GM13976 (cell line): ENCODE data around the gene FOXN3.

ENCODE experiments used
- DNase-seq: peaks from one replicate; pipeline ENCODE4 v3.0.0; 2012; ENCODE audit warnings: low spot score
- CTCF ChIP-seq: IDR thresholded peaks from 2 replicates; pipeline ENCODE4 v1.5.1; 2012; ENCODE audit warnings: borderline replicate concordance, mild to moderate bottlenecking; ENCODE audit not compliant: insufficient read depth; ENCODE audit errors: extremely low read depth, missing control alignments, control extremely low read depth
- in situ Hi-C: fragments of 300-500 bp; cut with MboI; formaldehyde crosslinking; loops from one replicate; pipeline ENCODE4 v1.12.0; 2022; ENCODE audit warnings: low sequenced_read_pairs, mixed read lengths, inconsistent platforms; ENCODE audit not compliant: unreplicated experiment

FOXN3 gene

GRCh38 chr14:89444044-89444443, 27.0 kb upstream of the FOXN3 start:
- TF ChIP-seq CTCF: no peak
- DNase-seq: peak; percentile 47
- in situ Hi-C loops: no loop called here

DNA sequence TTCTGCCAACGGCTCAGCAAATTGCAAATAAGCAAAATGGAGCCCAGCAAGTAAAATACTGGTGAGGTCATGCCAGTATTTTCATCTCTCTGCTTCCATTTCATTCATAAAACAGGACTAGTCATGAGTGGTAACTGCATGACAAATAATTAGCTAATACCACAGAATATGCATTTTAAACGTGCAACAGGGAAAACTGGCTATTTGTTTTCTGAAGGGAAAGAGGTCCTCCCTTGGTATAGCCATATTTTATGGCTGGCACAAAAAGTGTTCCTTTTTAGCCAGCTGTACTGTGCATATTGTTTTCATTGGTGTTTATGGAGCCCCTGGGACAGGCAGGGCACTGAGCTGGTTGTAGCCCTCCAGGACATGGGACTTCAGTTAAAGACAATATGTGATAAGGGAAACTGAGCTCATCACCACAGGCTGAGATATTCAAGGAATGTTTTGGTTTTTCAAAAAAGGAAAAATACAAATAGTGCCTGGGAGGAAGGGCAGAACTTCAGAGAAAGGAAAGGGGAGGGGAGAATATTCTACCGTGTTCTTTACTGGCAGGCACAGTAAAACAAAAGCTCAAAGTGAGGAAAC, 26.1 kb upstream of the FOXN3 start:
- no peak for DNase-seq
- in situ Hi-C loops: no loop called here
- TF ChIP-seq CTCF: no peak

DNA sequence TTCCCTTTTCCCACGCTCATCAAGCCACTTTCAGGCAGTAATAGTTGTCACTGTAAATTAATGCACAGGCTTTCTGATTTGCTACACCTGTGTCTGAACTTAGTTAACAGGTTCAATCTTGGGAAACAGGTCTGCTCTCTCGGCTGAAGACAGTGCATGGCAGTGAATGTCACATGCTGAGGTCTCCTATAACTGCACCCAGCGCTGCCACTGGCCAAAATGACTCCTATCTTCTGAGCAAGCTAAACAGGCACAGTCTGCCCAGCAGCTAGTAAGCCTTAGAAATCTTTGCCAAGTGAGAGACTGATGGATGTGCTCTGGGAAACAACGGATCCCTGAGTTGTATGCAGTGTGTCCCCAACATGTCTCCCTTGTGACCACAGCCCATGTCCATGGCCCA, 25.2 kb upstream of the FOXN3 start:
- in situ Hi-C loops: no loop called here
- TF ChIP-seq CTCF: no peak
- no peak for DNase-seq

DNA sequence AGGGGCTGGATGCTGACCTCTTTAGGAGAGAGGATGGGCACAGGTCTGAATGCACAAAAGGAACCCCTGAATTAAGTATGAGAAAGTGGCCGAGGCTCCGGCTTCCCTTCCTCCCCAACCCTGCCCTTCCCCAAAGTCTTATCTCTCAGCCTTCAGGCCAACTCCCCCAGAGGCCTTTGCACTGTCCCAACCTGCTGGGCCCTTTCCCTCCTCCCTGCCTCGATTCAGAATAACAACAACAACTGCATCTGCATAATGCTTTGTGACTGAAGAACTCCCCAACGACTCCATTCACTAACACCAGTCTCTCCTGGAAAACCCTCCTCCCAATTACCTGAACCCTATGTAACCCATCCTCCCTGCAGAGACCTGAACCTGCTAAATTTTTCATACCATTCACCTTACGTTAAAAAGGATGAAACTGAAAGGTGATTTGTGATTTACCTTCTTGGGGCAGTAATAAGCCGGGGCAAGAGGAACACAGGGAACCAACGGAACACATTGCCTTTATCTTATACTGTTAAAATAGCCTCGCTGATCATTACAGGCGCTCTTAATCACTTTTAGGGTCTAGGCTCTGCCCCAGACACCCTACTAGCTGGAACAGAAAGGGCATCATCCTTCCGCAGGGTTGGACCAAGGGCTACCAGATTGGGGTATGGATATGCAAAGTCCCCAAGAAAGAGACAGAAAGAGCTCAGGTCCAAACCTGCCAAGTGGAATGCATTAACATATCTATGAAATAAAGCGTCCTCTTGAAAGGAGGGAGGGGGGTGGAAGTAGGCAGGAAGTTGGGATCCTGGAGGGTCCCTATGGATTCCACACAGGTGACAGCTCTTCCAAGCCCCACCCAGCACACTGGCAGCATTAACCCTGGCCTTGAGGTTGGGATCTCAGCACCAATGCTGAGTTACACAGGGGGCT, 24.2 kb upstream of the FOXN3 start:
- DNase-seq: no peak
- in situ Hi-C loops: no loop called here
- no peak for TF ChIP-seq CTCF

DNA sequence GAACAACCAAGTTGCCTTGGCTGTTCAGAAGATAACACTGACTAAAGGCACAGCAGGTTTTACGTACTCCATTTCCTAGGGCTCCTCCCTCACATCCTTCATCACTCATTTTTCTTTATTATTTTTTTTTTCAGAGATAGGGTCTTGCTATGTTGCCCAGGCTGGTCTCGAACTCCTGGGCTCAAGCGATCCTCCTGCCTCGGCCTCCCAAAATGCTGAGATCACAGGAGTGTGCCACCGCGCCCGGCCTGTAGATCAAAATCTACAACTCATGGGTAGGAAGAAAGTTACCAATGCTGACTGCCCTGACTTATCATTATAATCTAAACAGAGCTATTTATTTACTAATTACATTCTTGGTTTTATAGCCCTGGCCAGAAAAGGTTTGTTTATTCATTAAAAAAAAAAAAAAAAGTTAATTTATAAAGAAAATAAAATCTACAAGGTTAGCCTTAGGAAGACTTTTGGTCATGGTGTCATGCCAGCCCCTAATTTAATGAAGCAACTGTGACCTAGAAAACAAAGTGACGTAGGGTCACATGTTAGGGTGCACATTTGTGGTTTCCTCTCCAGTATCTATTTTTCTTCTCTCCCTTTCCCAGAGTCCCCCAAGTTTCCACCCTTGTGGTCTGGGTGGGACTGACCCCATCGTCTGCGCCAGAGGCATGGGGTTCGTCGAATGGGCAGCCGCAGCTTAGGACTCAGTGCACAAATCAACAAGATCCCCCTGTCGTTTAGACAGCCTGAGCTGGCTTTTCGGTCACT, 19.0 kb upstream of the FOXN3 start:
- DNase-seq: no peak
- no peak for TF ChIP-seq CTCF
- in situ Hi-C loops: loop anchor here (10.0 kb wide), 1 partner anchor 179 kb away; no protein-coding TSS in a partner anchor

GRCh38 chr14:89435492-89435891, 18.5 kb upstream of the FOXN3 start:
- in situ Hi-C loops: loop anchor here (10.0 kb wide), 1 partner anchor 179 kb away; no protein-coding TSS in a partner anchor
- TF ChIP-seq CTCF: no peak
- DNase-seq: no peak
